IPS-NIHi11 (cell line): ENCODE measurements around the gene USP24.

ENCODE experiments used
- DNase-seq: peaks from one replicate; pipeline ENCODE4 v3.0.0; 2012; ENCODE audit warnings: mixed read lengths, low spot score

USP24 gene

GRCh38 chr1:55215194-55216021 lies at the start of gene USP24:
TSS of gene USP24 (minus strand) at chr1:55215364. CDS start at chr1:55215113, 251 bp downstream.
- peak; percentile 93 for DNase-seq

GRCh38 chr1:55262822-55263221 lies 47.7 kb upstream of the USP24 start:
- no peak for DNase-seq

GRCh38 chr1:55259911-55260609 lies 44.9 kb upstream of the USP24 start:
- DNase-seq, result no peak

GRCh38 chr1:55257958-55258357 lies 42.8 kb upstream of the USP24 start:
- DNase-seq, result no peak

GRCh38 chr1:55255901-55256300 lies 40.7 kb upstream of the USP24 start:
- no peak for DNase-seq

- DNase-seq, result no peak
Measured at GRCh38 chr1:55252942-55253589, 37.9 kb upstream of the USP24 start.

GRCh38 chr1:55250399-55251075 lies 35.4 kb upstream of the USP24 start:
- no peak for DNase-seq

- no peak for DNase-seq
Measured at GRCh38 chr1:55249646-55250398, 34.7 kb upstream of the USP24 start.

- DNase-seq, result no peak
Measured at GRCh38 chr1:55246896-55247295, 31.7 kb upstream of the USP24 start.

- no peak for DNase-seq
Measured at GRCh38 chr1:55246331-55246730, 31.2 kb upstream of the USP24 start.

- DNase-seq, result no peak
Measured at GRCh38 chr1:55245781-55246180, 30.6 kb upstream of the USP24 start.

GRCh38 chr1:55244476-55245099 lies 29.4 kb upstream of the USP24 start:
- no peak for DNase-seq

GRCh38 chr1:55243655-55244054 lies 28.5 kb upstream of the USP24 start:
- no peak for DNase-seq

GRCh38 chr1:55239548-55239947 lies 24.4 kb upstream of the USP24 start:
- DNase-seq, result no peak

- DNase-seq, result no peak
Measured at GRCh38 chr1:55235722-55236121, 20.6 kb upstream of the USP24 start.

GRCh38 chr1:55234016-55234415 lies 18.9 kb upstream of the USP24 start:
- no peak for DNase-seq

GRCh38 chr1:55233145-55233777 lies 18.1 kb upstream of the USP24 start:
- DNase-seq, result no peak

- DNase-seq, result no peak
Measured at GRCh38 chr1:55232448-55233144, 17.4 kb upstream of the USP24 start.

GRCh38 chr1:55231745-55232144 lies 16.6 kb upstream of the USP24 start:
- DNase-seq, result no peak

- DNase-seq, result no peak
Measured at GRCh38 chr1:55230659-55231058, 15.5 kb upstream of the USP24 start.
